GM23338 (cell line): ENCODE measurements around the gene NEMP2. TPM values are rescaled to one million over a fixed set of nuclear protein-coding genes. Genes with fewer than 3 reads are reported as not detected.

Experiments used
- ATAC-seq: fragments of 200-7000 bp; cut with Tn5 transposase; 3 replicates; pipeline ENCODE4 v1.9.1; 2020
- DNase-seq: peaks from one replicate; pipeline ENCODE4 v3.0.0-alpha.2; 2015; ENCODE audit warnings: low spot score
- H2AFZ ChIP-seq: fragments of 200-600 bp; sonication (generic); 2 replicates; pipeline ENCODE4 v1.8.0; 2016; ENCODE audit warnings: antibody characterized with exemption, mild to moderate bottlenecking, moderate library complexity
- H3F3A ChIP-seq: fragments of 200-600 bp; sonication (generic); replicated peaks from 2 replicates; pipeline ENCODE4 v1.8.0; 2017; ENCODE audit warnings: antibody characterized with exemption, mixed run types, low read depth
- H3K27ac ChIP-seq: fragments of 200-600 bp; sonication (generic); 2 replicates; pipeline ENCODE4 v1.6.1; 2016; ENCODE audit warnings: low read depth
- H3K27me3 ChIP-seq: fragments of 200-600 bp; sonication (generic); 2 replicates; pipeline ENCODE4 v1.8.0; 2016; ENCODE audit warnings: mild to moderate bottlenecking, mixed run types, moderate library complexity; ENCODE audit not compliant: insufficient read depth
- H3K36me3 ChIP-seq: fragments of 200-600 bp; sonication (generic); 2 replicates; pipeline ENCODE4 v1.8.0; 2016; ENCODE audit warnings: mild to moderate bottlenecking; ENCODE audit not compliant: insufficient read depth
- H3K4me1 ChIP-seq: fragments of 200-600 bp; sonication (generic); 2 replicates; pipeline ENCODE4 v1.8.0; 2016; ENCODE audit warnings: mild to moderate bottlenecking, moderate library complexity; ENCODE audit not compliant: insufficient read depth
- H3K4me2 ChIP-seq: fragments of 200-600 bp; sonication (generic); 2 replicates; pipeline ENCODE4 v1.7.1; 2017; ENCODE audit warnings: mixed run types
- H3K4me3 ChIP-seq: fragments of 200-600 bp; sonication (generic); 2 replicates; pipeline ENCODE4 v1.6.1; 2016; ENCODE audit warnings: mixed run types
- H3K79me2 ChIP-seq: fragments of 200-600 bp; sonication (generic); replicated peaks from 2 replicates; pipeline ENCODE4 v1.8.0; 2017; ENCODE audit warnings: mild to moderate bottlenecking; ENCODE audit not compliant: insufficient read depth
- H3K9me2 ChIP-seq: fragments of 200-600 bp; sonication (generic); 2 replicates; pipeline ENCODE4 v1.8.0; 2017; ENCODE audit not compliant: insufficient read depth
- H4K20me1 ChIP-seq: fragments of 200-600 bp; sonication (generic); replicated peaks from 2 replicates; pipeline ENCODE4 v1.8.0; 2017; ENCODE audit warnings: mild to moderate bottlenecking; ENCODE audit not compliant: insufficient read depth
- H3K27ac Mint-ChIP-seq: 2 replicates; pipeline ENCODE4 v1.8.0; 2020; ENCODE audit warnings: inconsistent platforms, mild to moderate bottlenecking, moderate library complexity, mixed read lengths
- H3K27me3 Mint-ChIP-seq: 3 replicates; pipeline ENCODE4 v1.8.0; 2022; ENCODE audit warnings: low read depth, mild to moderate bottlenecking, moderate library complexity, mixed read lengths, inconsistent platforms; ENCODE audit not compliant: insufficient read depth, poor library complexity
- H3K36me3 Mint-ChIP-seq: 3 replicates; pipeline ENCODE4 v1.8.0; 2021; ENCODE audit warnings: low read depth, mild to moderate bottlenecking, inconsistent platforms, moderate library complexity, mixed read lengths
- H3K4me1 Mint-ChIP-seq: 3 replicates; pipeline ENCODE4 v1.8.0; 2020; ENCODE audit warnings: mild to moderate bottlenecking, inconsistent platforms, mixed read lengths
- H3K4me3 Mint-ChIP-seq: 3 replicates; pipeline ENCODE4 v1.8.0; 2021; ENCODE audit warnings: moderate library complexity, mild to moderate bottlenecking, inconsistent platforms, mixed read lengths
- H3K9me3 Mint-ChIP-seq: 3 replicates; pipeline ENCODE4 v1.8.0; 2020; ENCODE audit warnings: moderate library complexity, mild to moderate bottlenecking, inconsistent platforms, mixed read lengths
- CREB1 ChIP-seq: fragments of 250-450 bp; sonication (Bioruptor Pico); IDR thresholded peaks from 2 replicates; pipeline ENCODE4 v1.5.0; 2020; ENCODE audit warnings: low read depth, mild to moderate bottlenecking, moderate library complexity
- EZH2 ChIP-seq: fragments of 200-600 bp; sonication (generic); IDR thresholded peaks from one replicate; pipeline ENCODE4 v1.8.0; 2017; ENCODE audit warnings: antibody characterized with exemption, mild to moderate bottlenecking, low read depth; ENCODE audit not compliant: unreplicated experiment
- EZH2phosphoT487 ChIP-seq: fragments of 200-600 bp; sonication (generic); IDR thresholded peaks from one replicate; pipeline ENCODE4 v1.8.1; 2018; ENCODE audit warnings: antibody characterized with exemption; ENCODE audit not compliant: unreplicated experiment
- JUNB ChIP-seq: IDR thresholded peaks from one replicate; pipeline ENCODE4 v1.6.1; 2016; ENCODE audit warnings: antibody characterized with exemption; ENCODE audit not compliant: unreplicated experiment
- NANOG ChIP-seq: IDR thresholded peaks from 2 replicates; pipeline ENCODE4 v1.6.1; 2016; ENCODE audit warnings: antibody characterized with exemption, borderline replicate concordance
- POLR2AphosphoS5 ChIP-seq: IDR thresholded peaks from 2 replicates; pipeline ENCODE4 v1.6.1; 2016; ENCODE audit warnings: antibody characterized with exemption, low read depth
- STAT1 ChIP-seq: IDR thresholded peaks from one replicate; pipeline ENCODE4 v1.6.1; 2016; ENCODE audit warnings: antibody characterized with exemption; ENCODE audit not compliant: unreplicated experiment
- ZNF114 ChIP-seq: fragments of 250-450 bp; sonication (Bioruptor Pico); IDR thresholded peaks from 2 replicates; pipeline ENCODE4 v1.5.0; 2020; ENCODE audit warnings: mild to moderate bottlenecking, moderate library complexity
- ZNF331 ChIP-seq: fragments of 250-450 bp; sonication (Bioruptor Pico); IDR thresholded peaks from 2 replicates; pipeline ENCODE4 v1.5.0; 2020; ENCODE audit warnings: low read depth, mild to moderate bottlenecking, moderate library complexity
- polyA plus RNA-seq: library from polyadenylated mRNA; unstranded; fragments of >200 nt; fragmentation: Nextera tagmentation; extraction: Ambion mirVana; gene quantifications from 2 replicates; pipeline ENCODE4 v1.2.1, GENCODE V29; 2016
- total RNA-seq: library from RNA; depleted of rRNA; stranded (reverse); fragments of >200 nt; shearing (Covaris generic); gene quantifications from 2 replicates; pipeline ENCODE4 v1.2.3, GENCODE V29; 2014
- TF ChIP-seq, protein P1 (sequence below): IDR thresholded peaks from 2 replicates; pipeline ENCODE4 v1.6.1; 2016; ENCODE audit warnings: antibody characterized with exemption
- TF ChIP-seq, protein P2 (sequence below), 2 experiments: fragments of 200-600 bp in 1 of 2; sonication (generic) in 1 of 2; conservative IDR thresholded peaks; 2 replicates each; pipeline versions ENCODE4 v1.5.1 to v1.6.1; 2016 to 2017; ENCODE audit warnings: antibody characterized with exemption in 2 of 2, low read depth in 2 of 2, mild to moderate bottlenecking in 2 of 2, moderate library complexity in 1 of 2
- TF ChIP-seq, protein P3 (sequence below): fragments of 250-450 bp; sonication (Bioruptor Pico); IDR thresholded peaks from 2 replicates; pipeline ENCODE4 v1.5.0; 2020; ENCODE audit warnings: mild to moderate bottlenecking, moderate library complexity
- TF ChIP-seq, protein P4 (sequence below): IDR thresholded peaks from one replicate; pipeline ENCODE4 v1.6.1; 2018; ENCODE audit warnings: antibody characterized with exemption; ENCODE audit not compliant: unreplicated experiment

The NEMP2 gene
- total and polyA plus RNA-seq, 2 experiments from 2014 or later = 1.2 to 4.0 TPM

DNA sequence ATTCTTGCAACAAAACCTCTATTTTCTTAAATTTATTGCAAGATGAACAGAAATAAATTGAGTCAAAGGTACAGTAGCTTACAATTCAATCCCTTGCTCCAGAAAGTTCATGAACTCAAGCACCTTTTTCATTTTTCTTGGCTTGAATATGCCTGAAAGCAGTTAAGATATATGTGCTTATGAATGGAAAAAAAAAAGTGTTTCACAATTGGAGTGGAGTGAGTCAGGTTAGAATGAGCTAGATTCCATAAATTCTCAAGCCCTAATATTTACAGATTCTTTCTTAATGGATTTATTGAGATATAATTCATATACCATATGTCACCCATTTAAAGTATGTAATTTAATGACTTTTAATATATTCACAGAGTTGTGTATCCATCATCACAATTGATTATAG, 39.6 kb upstream of the NEMP2 start:
- no peaks in the 10 kb centered on the region for H3K27me3 ChIP-seq
- no peaks in the 10 kb centered on the region for H3K36me3 ChIP-seq
- Mint-ChIP-seq H3K27me3 (peaks cover 1% of the 10 kb centered on the region), H3K4me3 (no peak overlapping the region), H3K36me3 (no peaks in the 10 kb centered on the region), H3K27ac (no peak overlapping the region), H3K4me1 (no peaks in the 10 kb centered on the region; the same call in 2 of the 3 replicates), H3K9me3 (no peaks in the 10 kb centered on the region)
- H3K9me2 ChIP-seq = no peaks in the 10 kb centered on the region
- TF ChIP-seq, protein P1, sequence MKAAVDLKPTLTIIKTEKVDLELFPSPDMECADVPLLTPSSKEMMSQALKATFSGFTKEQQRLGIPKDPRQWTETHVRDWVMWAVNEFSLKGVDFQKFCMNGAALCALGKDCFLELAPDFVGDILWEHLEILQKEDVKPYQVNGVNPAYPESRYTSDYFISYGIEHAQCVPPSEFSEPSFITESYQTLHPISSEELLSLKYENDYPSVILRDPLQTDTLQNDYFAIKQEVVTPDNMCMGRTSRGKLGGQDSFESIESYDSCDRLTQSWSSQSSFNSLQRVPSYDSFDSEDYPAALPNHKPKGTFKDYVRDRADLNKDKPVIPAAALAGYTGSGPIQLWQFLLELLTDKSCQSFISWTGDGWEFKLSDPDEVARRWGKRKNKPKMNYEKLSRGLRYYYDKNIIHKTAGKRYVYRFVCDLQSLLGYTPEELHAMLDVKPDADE = no peak
- TF ChIP-seq, protein P2, sequence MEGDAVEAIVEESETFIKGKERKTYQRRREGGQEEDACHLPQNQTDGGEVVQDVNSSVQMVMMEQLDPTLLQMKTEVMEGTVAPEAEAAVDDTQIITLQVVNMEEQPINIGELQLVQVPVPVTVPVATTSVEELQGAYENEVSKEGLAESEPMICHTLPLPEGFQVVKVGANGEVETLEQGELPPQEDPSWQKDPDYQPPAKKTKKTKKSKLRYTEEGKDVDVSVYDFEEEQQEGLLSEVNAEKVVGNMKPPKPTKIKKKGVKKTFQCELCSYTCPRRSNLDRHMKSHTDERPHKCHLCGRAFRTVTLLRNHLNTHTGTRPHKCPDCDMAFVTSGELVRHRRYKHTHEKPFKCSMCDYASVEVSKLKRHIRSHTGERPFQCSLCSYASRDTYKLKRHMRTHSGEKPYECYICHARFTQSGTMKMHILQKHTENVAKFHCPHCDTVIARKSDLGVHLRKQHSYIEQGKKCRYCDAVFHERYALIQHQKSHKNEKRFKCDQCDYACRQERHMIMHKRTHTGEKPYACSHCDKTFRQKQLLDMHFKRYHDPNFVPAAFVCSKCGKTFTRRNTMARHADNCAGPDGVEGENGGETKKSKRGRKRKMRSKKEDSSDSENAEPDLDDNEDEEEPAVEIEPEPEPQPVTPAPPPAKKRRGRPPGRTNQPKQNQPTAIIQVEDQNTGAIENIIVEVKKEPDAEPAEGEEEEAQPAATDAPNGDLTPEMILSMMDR (conservative IDR thresholded peaks at IDR 0.05; ENCODE audit: low read depth in 2 of 2) = no peak
- TF ChIP-seq CREB1 (CRISPR knock-in tag) (no peak), EZH2 (no peak), JUNB (no peak), POLR2AphosphoS5 (no peak), NANOG (no peak), STAT1 (no peak), ZNF114 (CRISPR knock-in tag) (no peak), EZH2phosphoT487 (no peak), ZNF331 (no peak)
- TF ChIP-seq, protein P3, sequence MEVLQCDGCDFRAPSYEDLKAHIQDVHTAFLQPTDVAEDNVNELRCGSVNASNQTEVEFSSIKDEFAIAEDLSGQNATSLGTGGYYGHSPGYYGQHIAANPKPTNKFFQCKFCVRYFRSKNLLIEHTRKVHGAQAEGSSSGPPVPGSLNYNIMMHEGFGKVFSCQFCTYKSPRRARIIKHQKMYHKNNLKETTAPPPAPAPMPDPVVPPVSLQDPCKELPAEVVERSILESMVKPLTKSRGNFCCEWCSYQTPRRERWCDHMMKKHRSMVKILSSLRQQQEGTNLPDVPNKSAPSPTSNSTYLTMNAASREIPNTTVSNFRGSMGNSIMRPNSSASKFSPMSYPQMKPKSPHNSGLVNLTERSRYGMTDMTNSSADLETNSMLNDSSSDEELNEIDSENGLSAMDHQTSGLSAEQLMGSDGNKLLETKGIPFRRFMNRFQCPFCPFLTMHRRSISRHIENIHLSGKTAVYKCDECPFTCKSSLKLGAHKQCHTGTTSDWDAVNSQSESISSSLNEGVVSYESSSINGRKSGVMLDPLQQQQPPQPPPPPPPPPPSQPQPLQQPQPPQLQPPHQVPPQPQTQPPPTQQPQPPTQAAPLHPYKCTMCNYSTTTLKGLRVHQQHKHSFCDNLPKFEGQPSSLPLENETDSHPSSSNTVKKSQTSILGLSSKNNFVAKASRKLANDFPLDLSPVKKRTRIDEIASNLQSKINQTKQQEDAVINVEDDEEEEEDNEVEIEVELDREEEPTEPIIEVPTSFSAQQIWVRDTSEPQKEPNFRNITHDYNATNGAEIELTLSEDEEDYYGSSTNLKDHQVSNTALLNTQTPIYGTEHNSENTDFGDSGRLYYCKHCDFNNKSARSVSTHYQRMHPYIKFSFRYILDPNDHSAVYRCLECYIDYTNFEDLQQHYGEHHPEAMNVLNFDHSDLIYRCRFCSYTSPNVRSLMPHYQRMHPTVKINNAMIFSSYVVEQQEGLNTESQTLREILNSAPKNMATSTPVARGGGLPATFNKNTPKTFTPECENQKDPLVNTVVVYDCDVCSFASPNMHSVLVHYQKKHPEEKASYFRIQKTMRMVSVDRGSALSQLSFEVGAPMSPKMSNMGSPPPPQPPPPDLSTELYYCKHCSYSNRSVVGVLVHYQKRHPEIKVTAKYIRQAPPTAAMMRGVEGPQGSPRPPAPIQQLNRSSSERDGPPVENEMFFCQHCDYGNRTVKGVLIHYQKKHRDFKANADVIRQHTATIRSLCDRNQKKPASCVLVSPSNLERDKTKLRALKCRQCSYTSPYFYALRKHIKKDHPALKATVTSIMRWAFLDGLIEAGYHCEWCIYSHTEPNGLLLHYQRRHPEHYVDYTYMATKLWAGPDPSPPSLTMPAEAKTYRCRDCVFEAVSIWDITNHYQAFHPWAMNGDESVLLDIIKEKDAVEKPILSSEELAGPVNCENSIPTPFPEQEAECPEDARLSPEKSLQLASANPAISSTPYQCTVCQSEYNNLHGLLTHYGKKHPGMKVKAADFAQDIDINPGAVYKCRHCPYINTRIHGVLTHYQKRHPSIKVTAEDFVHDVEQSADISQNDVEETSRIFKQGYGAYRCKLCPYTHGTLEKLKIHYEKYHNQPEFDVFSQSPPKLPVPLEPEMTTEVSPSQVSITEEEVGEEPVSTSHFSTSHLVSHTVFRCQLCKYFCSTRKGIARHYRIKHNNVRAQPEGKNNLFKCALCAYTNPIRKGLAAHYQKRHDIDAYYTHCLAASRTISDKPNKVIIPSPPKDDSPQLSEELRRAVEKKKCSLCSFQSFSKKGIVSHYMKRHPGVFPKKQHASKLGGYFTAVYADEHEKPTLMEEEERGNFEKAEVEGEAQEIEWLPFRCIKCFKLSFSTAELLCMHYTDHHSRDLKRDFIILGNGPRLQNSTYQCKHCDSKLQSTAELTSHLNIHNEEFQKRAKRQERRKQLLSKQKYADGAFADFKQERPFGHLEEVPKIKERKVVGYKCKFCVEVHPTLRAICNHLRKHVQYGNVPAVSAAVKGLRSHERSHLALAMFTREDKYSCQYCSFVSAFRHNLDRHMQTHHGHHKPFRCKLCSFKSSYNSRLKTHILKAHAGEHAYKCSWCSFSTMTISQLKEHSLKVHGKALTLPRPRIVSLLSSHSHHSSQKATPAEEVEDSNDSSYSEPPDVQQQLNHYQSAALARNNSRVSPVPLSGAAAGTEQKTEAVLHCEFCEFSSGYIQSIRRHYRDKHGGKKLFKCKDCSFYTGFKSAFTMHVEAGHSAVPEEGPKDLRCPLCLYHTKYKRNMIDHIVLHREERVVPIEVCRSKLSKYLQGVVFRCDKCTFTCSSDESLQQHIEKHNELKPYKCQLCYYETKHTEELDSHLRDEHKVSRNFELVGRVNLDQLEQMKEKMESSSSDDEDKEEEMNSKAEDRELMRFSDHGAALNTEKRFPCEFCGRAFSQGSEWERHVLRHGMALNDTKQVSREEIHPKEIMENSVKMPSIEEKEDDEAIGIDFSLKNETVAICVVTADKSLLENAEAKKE = no peak
- TF ChIP-seq, protein P4, sequence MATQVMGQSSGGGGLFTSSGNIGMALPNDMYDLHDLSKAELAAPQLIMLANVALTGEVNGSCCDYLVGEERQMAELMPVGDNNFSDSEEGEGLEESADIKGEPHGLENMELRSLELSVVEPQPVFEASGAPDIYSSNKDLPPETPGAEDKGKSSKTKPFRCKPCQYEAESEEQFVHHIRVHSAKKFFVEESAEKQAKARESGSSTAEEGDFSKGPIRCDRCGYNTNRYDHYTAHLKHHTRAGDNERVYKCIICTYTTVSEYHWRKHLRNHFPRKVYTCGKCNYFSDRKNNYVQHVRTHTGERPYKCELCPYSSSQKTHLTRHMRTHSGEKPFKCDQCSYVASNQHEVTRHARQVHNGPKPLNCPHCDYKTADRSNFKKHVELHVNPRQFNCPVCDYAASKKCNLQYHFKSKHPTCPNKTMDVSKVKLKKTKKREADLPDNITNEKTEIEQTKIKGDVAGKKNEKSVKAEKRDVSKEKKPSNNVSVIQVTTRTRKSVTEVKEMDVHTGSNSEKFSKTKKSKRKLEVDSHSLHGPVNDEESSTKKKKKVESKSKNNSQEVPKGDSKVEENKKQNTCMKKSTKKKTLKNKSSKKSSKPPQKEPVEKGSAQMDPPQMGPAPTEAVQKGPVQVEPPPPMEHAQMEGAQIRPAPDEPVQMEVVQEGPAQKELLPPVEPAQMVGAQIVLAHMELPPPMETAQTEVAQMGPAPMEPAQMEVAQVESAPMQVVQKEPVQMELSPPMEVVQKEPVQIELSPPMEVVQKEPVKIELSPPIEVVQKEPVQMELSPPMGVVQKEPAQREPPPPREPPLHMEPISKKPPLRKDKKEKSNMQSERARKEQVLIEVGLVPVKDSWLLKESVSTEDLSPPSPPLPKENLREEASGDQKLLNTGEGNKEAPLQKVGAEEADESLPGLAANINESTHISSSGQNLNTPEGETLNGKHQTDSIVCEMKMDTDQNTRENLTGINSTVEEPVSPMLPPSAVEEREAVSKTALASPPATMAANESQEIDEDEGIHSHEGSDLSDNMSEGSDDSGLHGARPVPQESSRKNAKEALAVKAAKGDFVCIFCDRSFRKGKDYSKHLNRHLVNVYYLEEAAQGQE = no peak
- DNase-seq (no peak), ATAC-seq (no peak)
- no peak overlapping the region for H3K27ac ChIP-seq
- no peak overlapping the region for H3K4me2 ChIP-seq
- H3K4me3 ChIP-seq = no peak overlapping the region
- no peaks in the 10 kb centered on the region for H3K4me1 ChIP-seq
- H3F3A ChIP-seq = no peaks in the 10 kb centered on the region
- no peak overlapping the region for H2AFZ ChIP-seq
- no peaks in the 10 kb centered on the region for H4K20me1 ChIP-seq
- no peaks in the 10 kb centered on the region for H3K79me2 ChIP-seq
